Fibroblast of villous mesenchyme (primary cell): Measurements from ENCODE around the gene EVI5L. TPM values are rescaled to one million over a fixed set of nuclear protein-coding genes. Genes with fewer than 3 reads are reported as not detected.
A peak's percentile ranks its signal among the peaks of the same experiment; 100 is the strongest.

Experiments used
- DNase-seq: peaks from one replicate; pipeline ENCODE4 v3.0.0-alpha.2; 2010; ENCODE audit warnings: low read depth
- H3K4me3 ChIP-seq: 2 replicates; pipeline ENCODE4 v1.5.1; 2011; ENCODE audit warnings: low read depth, mild to moderate bottlenecking, low read length
- CTCF ChIP-seq: IDR thresholded peaks from 2 replicates; pipeline ENCODE4 v1.5.1; 2012; ENCODE audit warnings: low read depth, mild to moderate bottlenecking, low read length; ENCODE audit not compliant: insufficient read depth
- total RNA-seq: library from RNA; depleted of rRNA; stranded (reverse); fragments of >200 nt; gene quantifications from 2 replicates; pipeline ENCODE4 v1.2.3, GENCODE V29; 2012

Gene EVI5L
- total RNA-seq, 1 donor: 25.5 TPM

GRCh38 chr19:7904074-7905020, 74.3 kb downstream of the EVI5L start:
- peak overlapping the region; percentile 88 for H3K4me3 ChIP-seq
- TF ChIP-seq CTCF: no peak
- DNase-seq: peak; percentile 26

DNA sequence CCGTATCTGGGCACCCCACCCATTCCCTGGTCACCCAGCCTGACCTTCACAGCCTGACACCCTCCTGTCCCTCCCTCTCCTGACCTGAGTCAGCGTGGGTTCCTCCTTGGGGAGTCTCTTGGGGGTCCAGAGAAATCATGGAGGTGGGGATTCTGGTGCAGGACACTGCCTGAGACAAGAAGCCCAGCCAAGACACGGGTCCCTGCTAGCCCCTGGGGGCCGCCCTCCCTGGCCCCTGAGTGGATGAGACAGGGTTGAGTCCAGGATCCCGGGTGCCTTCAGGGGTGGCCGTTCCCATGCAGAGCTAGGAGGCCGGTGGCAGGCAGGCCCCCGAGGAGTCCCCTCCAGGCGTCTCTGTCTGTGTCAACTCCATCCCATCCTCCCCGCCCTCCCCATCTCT, 75.2 kb downstream of the EVI5L start:
- TF ChIP-seq CTCF: no peak
- no peak for DNase-seq
- peak overlapping the region; percentile 88 for H3K4me3 ChIP-seq

DNA sequence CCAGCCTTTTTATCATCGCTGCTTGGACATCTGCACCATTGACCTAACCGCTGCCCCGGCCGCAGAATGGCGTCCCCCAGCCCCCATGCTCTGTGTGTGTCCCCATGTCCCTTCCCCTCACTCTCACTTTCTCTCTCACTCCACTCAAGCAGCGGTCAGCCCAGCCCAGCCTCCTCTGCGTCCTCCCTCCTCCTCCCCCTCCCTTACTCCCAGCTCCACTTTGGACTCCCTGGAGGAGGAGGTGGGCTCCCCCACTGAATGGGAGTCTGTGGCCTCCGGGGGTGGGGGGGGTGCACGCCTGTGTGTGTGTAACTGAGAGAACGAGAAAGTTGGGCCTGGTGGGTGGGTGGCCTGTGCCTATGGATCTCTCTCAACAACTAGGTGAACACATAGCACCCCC, 75.8 kb downstream of the EVI5L start:
- DNase-seq: no peak
- no peak for TF ChIP-seq CTCF
- H3K4me3 ChIP-seq: no peak overlapping the region

DNA sequence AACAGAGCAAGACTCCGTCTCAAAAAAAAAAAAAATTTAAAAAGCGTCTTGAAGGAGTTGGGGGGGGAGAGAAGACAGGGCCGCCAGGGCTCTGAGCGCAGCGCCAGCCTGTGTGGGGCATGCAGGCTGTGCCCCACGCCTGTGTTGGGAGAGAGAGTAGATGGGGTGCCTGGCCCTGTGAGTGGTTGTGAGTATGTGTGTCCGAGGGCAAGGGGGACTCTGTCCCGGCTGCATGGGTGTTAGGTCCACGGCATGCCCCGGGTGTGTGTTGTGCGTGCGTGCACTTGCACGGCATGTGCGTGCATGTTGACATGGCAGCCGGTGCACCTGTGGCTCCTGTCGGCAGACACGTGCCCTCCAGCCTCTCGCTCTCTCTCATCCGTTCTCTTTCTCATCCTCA, 77.1 kb downstream of the EVI5L start:
- no peak for DNase-seq
- no peak for TF ChIP-seq CTCF
- H3K4me3 ChIP-seq: no peak overlapping the region

- no peak overlapping the region for H3K4me3 ChIP-seq
- no peak for TF ChIP-seq CTCF
- no peak for DNase-seq
Measured at GRCh38 chr19:7907544-7907943, 77.5 kb downstream of the EVI5L start.

GRCh38 chr19:7908078-7908699, 78.2 kb downstream of the EVI5L start:
- no peak for DNase-seq
- no peak overlapping the region for H3K4me3 ChIP-seq
- no peak for TF ChIP-seq CTCF
